Retinal pigment epithelial cell (primary cell): ENCODE results near the gene TDRD1.
"Not testable (repeated sequence)": the region's sequence is repeated elsewhere in the genome, so short reads cannot be mapped to it uniquely, and the experiment has no call there.

Source experiments
- DNase-seq: peaks from one replicate; pipeline ENCODE4 v3.0.0-alpha.2; 2010; ENCODE audit warnings: low read depth
- H3K4me3 ChIP-seq: 2 replicates; pipeline ENCODE4 v1.5.1; 2011; ENCODE audit warnings: mild to moderate bottlenecking, low read length, control low read depth, moderate library complexity
- TF ChIP-seq, protein P1 (sequence below): conservative IDR thresholded peaks from 2 replicates; pipeline ENCODE4 v1.5.1; 2011; ENCODE audit warnings: low read depth, low read length, control low read depth, inconsistent platforms

TDRD1 gene

DNA sequence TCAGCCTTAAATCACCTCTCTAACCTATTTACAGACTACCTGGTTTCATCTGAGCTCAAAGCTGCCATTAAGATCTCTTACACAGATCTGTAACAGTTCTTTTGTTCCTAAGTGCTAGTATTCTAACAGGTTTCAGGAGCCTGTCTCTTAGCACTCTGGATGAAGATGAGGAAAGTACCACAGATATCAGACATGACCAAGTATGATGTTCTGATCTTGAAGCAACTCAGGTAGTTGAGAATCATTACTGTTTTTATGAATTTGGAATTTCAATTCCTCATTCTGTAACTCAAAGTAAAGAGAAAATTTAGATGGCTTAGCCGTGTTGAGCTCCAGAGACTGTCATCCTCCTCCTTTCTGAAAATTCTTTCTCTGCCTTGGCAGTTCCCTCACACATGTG, 36.0 kb upstream of the TDRD1 start:
- TF ChIP-seq, protein P1, sequence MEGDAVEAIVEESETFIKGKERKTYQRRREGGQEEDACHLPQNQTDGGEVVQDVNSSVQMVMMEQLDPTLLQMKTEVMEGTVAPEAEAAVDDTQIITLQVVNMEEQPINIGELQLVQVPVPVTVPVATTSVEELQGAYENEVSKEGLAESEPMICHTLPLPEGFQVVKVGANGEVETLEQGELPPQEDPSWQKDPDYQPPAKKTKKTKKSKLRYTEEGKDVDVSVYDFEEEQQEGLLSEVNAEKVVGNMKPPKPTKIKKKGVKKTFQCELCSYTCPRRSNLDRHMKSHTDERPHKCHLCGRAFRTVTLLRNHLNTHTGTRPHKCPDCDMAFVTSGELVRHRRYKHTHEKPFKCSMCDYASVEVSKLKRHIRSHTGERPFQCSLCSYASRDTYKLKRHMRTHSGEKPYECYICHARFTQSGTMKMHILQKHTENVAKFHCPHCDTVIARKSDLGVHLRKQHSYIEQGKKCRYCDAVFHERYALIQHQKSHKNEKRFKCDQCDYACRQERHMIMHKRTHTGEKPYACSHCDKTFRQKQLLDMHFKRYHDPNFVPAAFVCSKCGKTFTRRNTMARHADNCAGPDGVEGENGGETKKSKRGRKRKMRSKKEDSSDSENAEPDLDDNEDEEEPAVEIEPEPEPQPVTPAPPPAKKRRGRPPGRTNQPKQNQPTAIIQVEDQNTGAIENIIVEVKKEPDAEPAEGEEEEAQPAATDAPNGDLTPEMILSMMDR, result no peak
- H3K4me3 ChIP-seq, result no peak overlapping the region
- no peak for DNase-seq

DNA sequence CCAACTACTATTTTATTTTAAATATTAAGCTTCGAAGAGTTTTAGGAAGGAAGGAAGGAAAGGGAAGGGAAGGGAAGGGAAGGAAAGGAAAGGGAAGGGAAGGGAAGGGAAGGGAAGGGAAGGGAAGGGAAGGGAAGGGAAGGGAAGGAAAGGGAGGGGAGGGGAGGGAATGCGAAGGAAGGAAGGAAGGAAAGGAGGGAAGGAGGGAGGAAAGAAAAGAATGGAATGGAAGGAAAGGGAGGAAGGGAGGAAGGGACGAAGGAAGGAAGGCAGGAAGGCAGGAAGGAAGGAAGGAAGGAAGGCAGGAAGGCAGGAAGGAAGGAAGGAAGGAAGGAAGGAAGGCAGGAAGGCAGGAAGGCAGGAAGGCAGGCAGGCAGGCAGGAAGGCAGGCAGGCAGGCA, 29.7 kb upstream of the TDRD1 start:
- not testable (repeated sequence) for DNase-seq, H3K4me3 ChIP-seq

- peak; percentile 53 for DNase-seq
- TF ChIP-seq, protein P1, result no peak
- H3K4me3 ChIP-seq, result no peak overlapping the region
These were observed 27.7 kb upstream of the TDRD1 start for GRCh38 chr10:114151486-114151885.

- no peak overlapping the region for H3K4me3 ChIP-seq
- TF ChIP-seq, protein P1, result no peak
- no peak for DNase-seq
These were observed 27.3 kb upstream of the TDRD1 start for GRCh38 chr10:114151892-114152291.

- no peak overlapping the region for H3K4me3 ChIP-seq
- TF ChIP-seq, protein P1, result no peak
- no peak for DNase-seq
These were observed 21.2 kb upstream of the TDRD1 start for GRCh38 chr10:114157912-114158311.

GRCh38 chr10:114163062-114163461, 16.1 kb upstream of the TDRD1 start:
- H3K4me3 ChIP-seq, result no peak overlapping the region
- TF ChIP-seq, protein P1, result no peak
- no peak for DNase-seq

DNA sequence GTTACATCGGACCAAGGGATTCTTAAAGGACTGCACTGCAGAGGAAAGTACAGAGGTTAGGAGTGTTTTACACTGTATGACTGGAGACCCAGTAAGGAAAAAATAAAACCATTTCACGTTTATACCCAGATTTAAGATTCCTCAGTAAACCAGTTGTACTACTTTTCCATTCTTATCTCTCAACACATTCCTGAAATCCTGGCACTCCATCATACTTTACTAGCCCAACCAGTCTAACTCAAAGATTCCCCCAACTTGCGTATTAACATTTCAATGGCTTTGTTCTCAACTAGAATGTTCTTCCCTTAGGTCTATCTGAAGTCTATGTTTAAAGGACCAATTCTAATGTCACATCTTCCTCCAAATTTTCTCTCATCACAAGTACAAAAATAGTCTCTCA, 13.1 kb upstream of the TDRD1 start:
- DNase-seq, result no peak
- TF ChIP-seq, protein P1, result no peak
- no peak overlapping the region for H3K4me3 ChIP-seq

DNA sequence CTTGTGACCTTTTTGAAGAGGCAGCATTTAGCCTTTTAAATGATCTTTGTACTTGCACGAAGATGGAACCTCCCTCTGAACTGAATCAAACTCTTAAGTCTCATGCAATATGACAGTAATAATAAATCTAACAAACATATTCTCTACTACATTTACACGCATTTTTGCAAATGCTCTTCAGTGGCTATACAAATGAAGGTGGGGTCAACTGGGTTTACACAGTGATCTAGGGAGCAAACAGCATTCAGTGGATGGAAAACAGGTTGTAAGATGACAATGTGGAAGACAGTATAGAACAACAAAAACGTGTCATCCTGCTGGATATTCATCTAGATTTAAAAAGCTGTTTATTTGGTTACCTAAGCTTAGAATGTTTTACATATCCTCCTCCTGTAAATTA, 12.7 kb upstream of the TDRD1 start:
- TF ChIP-seq, protein P1, result no peak
- no peak for DNase-seq
- H3K4me3 ChIP-seq, result no peak overlapping the region
